Activated naive CD4-positive, alpha-beta T cell treated with anti-CD3 and anti-CD28 coated beads for 36 hours (primary cell): Measurements from ENCODE around the gene AK3. TPM values are rescaled to one million over a fixed set of nuclear protein-coding genes. Genes with fewer than 3 reads are reported as not detected.

Experiments
- CTCF ChIA-PET: fragments of 350-600 bp; sonication (Branson Sonifier 250); formaldehyde crosslinking; loops from one replicate; lab custom pipeline; 2021; ENCODE audit warnings: antibody characterized with exemption; lab: Charles Lee
- DNase-seq: peaks from one replicate; pipeline ENCODE4 v3.0.0-alpha.2; 2020
- H3K27ac Mint-ChIP-seq: one replicate; pipeline ENCODE4 v1.8.0; 2021; ENCODE audit warnings: mild to moderate bottlenecking, mixed read lengths
- H3K27me3 Mint-ChIP-seq: one replicate; pipeline ENCODE4 v1.8.0; 2021; ENCODE audit warnings: low read depth, mixed read lengths
- H3K36me3 Mint-ChIP-seq: one replicate; pipeline ENCODE4 v1.8.0; 2021; ENCODE audit warnings: low read depth, mixed read lengths
- H3K4me1 Mint-ChIP-seq: one replicate; pipeline ENCODE4 v1.8.0; 2021; ENCODE audit warnings: low read depth, mixed read lengths
- H3K4me3 Mint-ChIP-seq: one replicate; pipeline ENCODE4 v1.8.0; 2021; ENCODE audit warnings: mild to moderate bottlenecking, moderate library complexity, mixed read lengths
- H3K9me3 Mint-ChIP-seq: one replicate; pipeline ENCODE4 v1.8.0; 2021; ENCODE audit warnings: mixed read lengths
- intact Hi-C: fragments of 100-400 bp; cut with micrococcal nuclease; formaldehyde crosslinking; loops from one replicate; pipeline ENCODE4 v1.15.1; 2023
- total RNA-seq, 2 experiments: library from RNA; stranded (reverse); gene quantifications; one replicate each; pipeline ENCODE4 v1.2.3, GENCODE V29; 2021

The AK3 gene
- total RNA-seq, 2 experiments from 2014 or later: 50.2 to 50.9 TPM

DNA sequence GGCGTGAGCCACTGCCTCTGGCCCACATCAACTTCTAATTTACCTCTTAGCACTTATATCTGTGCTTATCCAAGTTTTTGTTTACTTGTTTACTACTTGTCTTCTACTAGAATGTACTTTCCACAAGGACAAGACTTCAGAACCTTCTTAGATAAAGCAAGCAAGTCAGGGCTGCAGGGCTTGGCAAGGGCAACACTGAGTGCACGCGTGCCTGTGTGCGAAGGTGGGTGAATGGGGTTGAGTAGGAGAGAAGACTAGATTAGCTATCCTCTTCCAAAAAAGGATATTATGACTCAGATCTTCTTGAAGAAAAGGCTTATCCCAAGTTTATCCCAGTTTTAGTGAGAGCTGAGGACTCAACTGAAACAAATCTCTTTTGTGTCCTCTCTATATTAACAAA is 19.3 kb downstream of the AK3 start:
- Mint-ChIP-seq H3K27ac (no peak overlapping the region), H3K9me3 (no peaks in the 10 kb centered on the region), H3K4me1 (peaks cover 12% of the 10 kb centered on the region), H3K4me3 (no peak overlapping the region), H3K36me3 (peaks cover 35% of the 10 kb centered on the region), H3K27me3 (no peaks in the 10 kb centered on the region)
- intact Hi-C loops: no loop called here
- CTCF ChIA-PET: no interaction called here
- DNase-seq: no peak

DNA sequence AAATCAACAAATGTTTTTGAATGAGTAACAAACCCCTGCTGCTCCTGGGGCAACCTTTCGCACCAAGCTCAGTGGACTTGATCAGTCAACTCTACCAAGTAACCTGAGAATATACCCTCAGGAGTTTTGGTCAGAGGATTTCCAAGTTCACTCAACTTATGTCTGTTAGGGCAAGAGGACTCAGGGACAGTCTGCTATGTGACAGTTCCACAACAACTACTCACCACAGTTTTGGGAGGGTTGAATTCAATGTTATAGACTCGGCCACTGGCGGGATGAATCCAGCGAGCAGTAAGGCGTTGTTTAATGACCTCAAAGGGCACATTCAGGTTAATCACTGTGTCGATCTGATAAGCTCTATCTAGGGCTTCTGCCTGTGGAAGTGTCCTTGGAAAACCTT is 22.1 kb downstream of the AK3 start:
- H3K27ac Mint-ChIP-seq: no peak overlapping the region
- CTCF ChIA-PET: interaction anchor here (1.1 kb wide), 1 partner anchor 13 kb away, joined by 3 read pairs; no protein-coding TSS in a partner anchor
- intact Hi-C loops: no loop called here

DNA sequence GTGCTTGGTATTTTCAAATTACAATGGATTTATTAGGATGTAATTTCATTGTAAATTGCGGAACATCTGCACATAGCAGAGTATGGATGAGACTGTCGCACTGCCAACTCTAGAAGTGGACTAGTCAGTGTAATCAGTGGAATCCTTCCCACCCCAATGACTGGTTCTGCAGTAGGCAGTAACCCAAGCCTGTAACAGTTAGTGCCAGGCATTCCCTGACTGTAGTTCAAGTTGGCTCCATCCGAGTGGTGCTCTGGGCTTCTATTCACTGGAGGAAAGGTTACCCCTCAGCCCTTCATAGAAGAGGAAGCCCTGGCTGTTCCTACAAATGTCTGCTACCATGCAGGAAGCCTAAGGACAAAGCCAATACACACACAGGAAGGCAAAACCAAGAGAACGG is 23.2 kb downstream of the AK3 start:
- Mint-ChIP-seq H3K9me3 (peaks cover 4% of the 10 kb centered on the region), H3K4me1 (no peaks in the 10 kb centered on the region), H3K27me3 (no peaks in the 10 kb centered on the region), H3K36me3 (peaks cover 35% of the 10 kb centered on the region), H3K4me3 (no peak overlapping the region), H3K27ac (no peak overlapping the region)
- CTCF ChIA-PET: no interaction called here
- DNase-seq: no peak
- intact Hi-C loops: no loop called here

More for the DNA sequence above, 22.1 kb downstream of the AK3 start:
- Mint-ChIP-seq H3K27me3 (no peaks in the 10 kb centered on the region), H3K36me3 (peaks cover 33% of the 10 kb centered on the region), H3K4me1 (no peaks in the 10 kb centered on the region), H3K4me3 (no peak overlapping the region), H3K9me3 (peaks cover 2% of the 10 kb centered on the region)
- no peak for DNase-seq

DNA sequence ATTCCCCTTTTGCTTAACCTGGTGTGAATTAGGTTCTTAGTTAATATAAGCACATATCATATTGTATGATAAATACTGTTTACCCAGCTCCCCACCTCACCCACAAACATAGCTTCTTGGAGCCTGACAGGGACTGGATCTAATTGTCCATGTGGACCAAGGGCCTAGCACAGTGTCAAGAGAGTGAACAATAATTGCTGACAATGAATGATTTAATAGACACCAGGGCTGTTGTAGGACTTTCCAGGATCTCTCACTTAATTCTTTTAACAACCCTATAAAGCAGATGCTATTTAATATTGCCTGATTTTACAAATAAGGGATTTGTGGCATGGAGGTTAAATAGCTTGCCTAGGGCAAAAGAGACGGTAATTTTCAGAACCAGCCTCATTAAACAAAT is 24.8 kb downstream of the AK3 start:
- Mint-ChIP-seq H3K27ac (no peak overlapping the region), H3K36me3 (peaks cover 34% of the 10 kb centered on the region), H3K27me3 (no peaks in the 10 kb centered on the region), H3K9me3 (peaks cover 4% of the 10 kb centered on the region), H3K4me3 (no peak overlapping the region), H3K4me1 (no peaks in the 10 kb centered on the region)
- intact Hi-C loops: no loop called here
- DNase-seq: no peak
- CTCF ChIA-PET: no interaction called here

DNA sequence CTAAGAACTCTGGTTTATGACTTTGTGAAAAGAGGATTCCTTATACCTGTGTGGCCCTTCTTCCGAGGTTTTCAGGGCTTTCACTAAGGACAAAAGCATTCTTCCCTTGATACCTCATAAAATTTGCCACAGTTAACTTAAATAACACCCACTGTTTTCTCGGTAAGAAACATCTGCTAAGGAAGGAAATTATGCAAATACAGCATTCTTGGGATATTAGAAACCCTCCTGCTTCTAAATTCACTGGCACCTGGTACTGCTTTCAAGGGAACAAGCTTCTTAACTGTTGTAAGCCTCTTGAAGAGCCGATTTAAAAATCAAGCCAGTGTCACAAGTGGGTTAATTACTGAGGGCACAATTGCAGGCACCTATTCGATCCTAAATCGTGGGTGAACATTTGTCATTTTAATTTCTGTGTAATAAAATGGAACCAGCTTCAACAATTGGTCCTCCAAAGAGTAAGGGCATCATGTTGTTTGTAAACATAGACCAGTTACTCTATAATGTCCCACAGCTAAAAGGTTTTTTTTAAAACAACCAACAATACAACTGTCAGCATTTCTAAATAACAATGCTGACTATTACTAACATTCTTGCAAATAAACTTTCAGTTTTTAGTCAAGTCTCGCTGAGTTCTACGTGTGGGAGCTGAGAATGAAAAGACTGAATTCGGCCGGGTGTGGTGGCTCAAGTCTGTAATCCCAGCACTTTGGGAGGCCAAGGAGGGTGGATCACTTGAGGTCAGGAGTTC is 26.6 kb downstream of the AK3 start:
- H3K36me3 Mint-ChIP-seq: peaks cover 36% of the 10 kb centered on the region
- no peak overlapping the region for H3K4me3 Mint-ChIP-seq
- CTCF ChIA-PET: no interaction called here
- no peak overlapping the region for H3K27ac Mint-ChIP-seq
- intact Hi-C loops: no loop called here
- H3K27me3 Mint-ChIP-seq: no peaks in the 10 kb centered on the region
- peaks cover 4% of the 10 kb centered on the region for H3K9me3 Mint-ChIP-seq
- peaks cover 2% of the 10 kb centered on the region for H3K4me1 Mint-ChIP-seq
- DNase-seq: no peak

DNA sequence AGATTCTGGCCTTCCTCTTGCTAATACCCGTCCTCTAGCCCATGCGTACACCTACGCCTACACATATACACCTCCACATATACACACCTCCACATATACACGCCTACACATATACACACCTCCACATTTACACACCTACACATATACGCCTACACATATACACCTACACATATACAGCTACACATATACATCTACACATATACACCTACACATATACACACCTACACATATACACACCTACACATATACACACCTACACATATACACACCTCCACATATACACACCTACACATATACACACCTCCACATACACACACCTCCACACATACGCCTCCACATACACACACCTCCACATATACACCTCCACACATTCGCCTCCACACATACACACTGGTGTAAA is 27.2 kb downstream of the AK3 start:
- Mint-ChIP-seq H3K27me3 (no peaks in the 10 kb centered on the region), H3K4me3 (no peak overlapping the region), H3K9me3 (peaks cover 4% of the 10 kb centered on the region), H3K4me1 (peaks cover 7% of the 10 kb centered on the region), H3K36me3 (peaks cover 39% of the 10 kb centered on the region), H3K27ac (no peak overlapping the region)
- intact Hi-C loops: no loop called here
- CTCF ChIA-PET: interaction anchor here (0.6 to 1.0 kb wide), 2 partner anchors 15 to 61 kb away, joined by 3 to 4 read pairs; no protein-coding TSS in a partner anchor
- no peak for DNase-seq

DNA sequence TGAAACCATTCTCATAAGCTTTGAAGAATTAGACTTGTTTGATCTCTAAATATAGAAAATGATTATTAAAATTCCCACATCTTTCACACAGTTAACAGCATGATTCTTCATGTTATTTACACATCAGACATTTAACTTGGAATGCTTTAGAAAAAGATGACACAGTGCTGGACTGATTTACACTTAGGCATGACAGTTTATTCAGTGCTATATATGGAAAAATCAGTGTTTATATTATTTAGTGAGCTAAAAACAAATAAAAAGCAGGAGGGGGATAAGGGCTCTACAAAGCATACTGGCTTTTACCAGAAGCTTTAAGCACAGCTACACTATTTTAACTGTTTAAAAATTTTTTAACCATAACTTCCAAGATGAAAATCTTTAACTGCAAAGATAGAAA is 31.6 kb downstream of the AK3 start:
- intact Hi-C loops: no loop called here
- CTCF ChIA-PET: interaction anchor here (0.9 kb wide), 1 partner anchor 69 kb away, joined by 3 read pairs; no protein-coding TSS in a partner anchor
- Mint-ChIP-seq H3K27ac (no peak overlapping the region), H3K9me3 (peaks cover 4% of the 10 kb centered on the region), H3K4me3 (no peak overlapping the region), H3K36me3 (peaks cover 35% of the 10 kb centered on the region), H3K27me3 (no peaks in the 10 kb centered on the region), H3K4me1 (peaks cover 18% of the 10 kb centered on the region)
- no peak for DNase-seq

DNA sequence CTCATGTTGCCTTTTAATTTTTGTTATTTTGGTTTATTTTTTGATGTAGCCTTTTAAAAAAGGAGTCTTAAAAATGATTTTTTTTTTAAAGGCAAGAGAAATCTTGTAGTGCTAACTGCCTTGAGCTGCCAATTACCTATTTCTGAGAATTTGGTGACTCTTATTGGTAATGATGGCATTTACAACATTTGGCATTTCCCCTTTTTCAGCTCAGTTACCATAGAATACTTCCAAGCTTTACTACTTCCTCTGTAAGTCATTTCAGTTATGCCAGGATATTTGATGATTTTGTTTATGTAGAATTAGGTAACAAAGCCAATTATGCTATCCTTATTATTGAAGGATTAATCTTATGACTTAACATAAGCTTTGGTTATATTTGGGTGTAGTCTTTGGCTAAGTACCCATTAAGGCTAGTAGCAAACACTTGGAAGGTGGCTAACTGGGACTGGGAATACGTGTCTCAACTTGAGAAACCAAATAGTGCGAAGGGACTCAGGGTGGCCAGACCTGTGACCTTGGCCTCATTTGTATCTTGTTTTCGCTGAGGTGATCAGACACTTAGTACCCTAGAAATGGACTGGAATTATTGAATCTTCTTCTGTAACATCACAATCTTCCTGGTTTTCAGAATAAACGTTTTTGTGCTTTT is 33.9 kb downstream of the AK3 start:
- H3K4me3 Mint-ChIP-seq: no peak overlapping the region
- CTCF ChIA-PET: interaction anchor here (0.7 to 0.8 kb wide), 2 partner anchors 33 to 881 kb away, joined by 3 read pairs; no protein-coding TSS in a partner anchor
- no peak for DNase-seq
- intact Hi-C loops: no loop called here
- no peaks in the 10 kb centered on the region for H3K27me3 Mint-ChIP-seq
- H3K9me3 Mint-ChIP-seq: no peaks in the 10 kb centered on the region
- H3K27ac Mint-ChIP-seq: no peak overlapping the region
- peaks cover 35% of the 10 kb centered on the region for H3K36me3 Mint-ChIP-seq
- H3K4me1 Mint-ChIP-seq: peaks cover 25% of the 10 kb centered on the region

DNA sequence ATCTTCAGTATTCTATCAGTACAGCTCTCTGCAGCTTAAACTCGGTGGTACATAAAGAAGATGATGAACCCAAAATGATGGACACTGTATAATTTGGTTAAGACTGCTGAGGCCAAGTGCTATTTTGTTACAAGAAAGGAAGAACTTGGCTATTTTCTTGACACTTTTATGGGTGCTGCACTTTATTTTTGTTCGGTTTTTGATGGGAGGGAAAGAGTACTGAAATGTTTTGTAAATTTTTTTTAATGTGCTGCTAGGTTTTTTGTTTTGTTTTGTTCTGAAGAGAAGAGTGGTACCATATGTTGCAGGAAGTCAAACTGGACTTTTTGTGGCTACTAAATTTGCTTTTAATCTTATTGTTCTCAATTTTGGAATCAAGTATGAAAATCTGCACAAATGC is 35.0 kb downstream of the AK3 start:
- no peak for DNase-seq
- CTCF ChIA-PET: interaction anchor here (0.6 kb wide), 1 partner anchor 190 kb away, joined by 3 read pairs; no protein-coding TSS in a partner anchor
- no peak overlapping the region for H3K4me3 Mint-ChIP-seq
- peaks cover 34% of the 10 kb centered on the region for H3K4me1 Mint-ChIP-seq
- H3K9me3 Mint-ChIP-seq: no peaks in the 10 kb centered on the region
- H3K36me3 Mint-ChIP-seq: peaks cover 37% of the 10 kb centered on the region
- intact Hi-C loops: no loop called here
- no peak overlapping the region for H3K27ac Mint-ChIP-seq
- no peaks in the 10 kb centered on the region for H3K27me3 Mint-ChIP-seq

DNA sequence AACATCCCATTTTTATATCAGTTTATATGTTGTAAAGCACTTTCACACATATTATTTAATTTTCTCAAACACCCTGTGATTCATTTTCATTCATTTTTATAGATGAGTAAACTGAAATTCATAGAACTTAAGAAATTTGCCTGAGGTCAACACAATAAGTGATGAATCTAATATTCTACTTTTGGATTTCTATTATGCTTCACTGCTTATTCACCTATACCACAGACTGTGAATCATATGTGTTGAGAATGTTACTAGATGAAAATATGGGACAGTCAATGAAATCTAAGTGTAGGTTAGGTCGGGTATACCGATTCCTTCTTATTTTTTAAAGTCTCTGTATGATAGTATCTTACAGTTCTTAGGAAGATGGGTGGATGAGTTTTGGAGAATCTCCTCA is 36.9 kb downstream of the AK3 start:
- no peak overlapping the region for H3K27ac Mint-ChIP-seq
- CTCF ChIA-PET: interaction anchor here (0.9 kb wide), 1 partner anchor 9 kb away, joined by 3 read pairs; no protein-coding TSS in a partner anchor

DNA sequence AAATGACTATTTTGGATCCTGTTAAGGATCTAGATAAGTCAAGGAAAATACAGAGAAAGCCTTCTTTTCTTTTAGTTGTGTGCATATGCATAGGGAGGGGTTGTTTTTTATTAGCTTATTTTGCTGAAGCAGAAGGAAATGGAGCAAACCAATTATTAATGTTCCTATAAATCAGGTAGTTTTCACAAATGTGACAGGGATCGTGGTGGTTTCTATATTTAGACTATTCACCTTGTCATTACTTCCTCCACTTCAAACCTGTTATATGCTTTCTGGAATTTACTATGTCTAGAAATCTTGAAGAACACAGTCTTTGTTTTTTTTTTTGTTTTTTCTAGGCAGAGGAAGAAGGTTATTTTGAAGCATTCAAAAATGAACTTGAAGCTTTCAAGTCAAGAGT is 39.5 kb downstream of the AK3 start:
- CTCF ChIA-PET: interaction anchor here (0.6 to 1.0 kb wide), 5 partner anchors 9 to 447 kb away, joined by 3 read pairs; partner anchors contain the start of gene CDC37L1
- no peaks in the 10 kb centered on the region for H3K9me3 Mint-ChIP-seq
- H3K4me3 Mint-ChIP-seq: no peak overlapping the region
- H3K4me1 Mint-ChIP-seq: peaks cover 20% of the 10 kb centered on the region
- peaks cover 32% of the 10 kb centered on the region for H3K36me3 Mint-ChIP-seq
- H3K27me3 Mint-ChIP-seq: no peaks in the 10 kb centered on the region
- DNase-seq: no peak
- H3K27ac Mint-ChIP-seq: no peak overlapping the region
- intact Hi-C loops: no loop called here

More for the DNA sequence above, 36.9 kb downstream of the AK3 start:
- Mint-ChIP-seq H3K27me3 (no peaks in the 10 kb centered on the region), H3K4me1 (peaks cover 30% of the 10 kb centered on the region), H3K9me3 (no peaks in the 10 kb centered on the region), H3K4me3 (no peak overlapping the region), H3K36me3 (peaks cover 33% of the 10 kb centered on the region)
- intact Hi-C loops: loop anchor here (2.0 kb wide), 1 partner anchor 37 kb away; the partner anchor contains the start of gene AK3
- DNase-seq: no peak

DNA sequence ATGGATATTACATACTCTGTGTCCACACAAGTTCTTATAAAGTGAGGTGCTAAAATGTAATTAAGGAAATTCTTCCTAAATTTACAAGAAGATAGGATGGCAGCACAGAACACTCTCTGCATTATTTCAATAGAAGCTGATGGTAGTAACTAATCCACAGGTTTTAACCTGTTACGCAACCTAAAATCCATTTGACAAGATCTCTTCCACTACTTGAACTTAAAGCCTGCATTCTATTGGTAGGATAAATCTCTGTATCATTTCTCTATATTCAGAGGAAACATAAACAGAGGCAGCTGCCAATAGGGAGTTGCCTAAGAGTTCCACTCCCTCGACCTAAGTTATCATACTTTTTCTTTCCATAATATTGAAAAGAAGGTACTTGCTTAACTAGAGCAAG is 40.1 kb downstream of the AK3 start:
- Mint-ChIP-seq H3K4me3 (no peak overlapping the region), H3K36me3 (peaks cover 29% of the 10 kb centered on the region), H3K27ac (no peak overlapping the region), H3K27me3 (no peaks in the 10 kb centered on the region), H3K9me3 (no peaks in the 10 kb centered on the region), H3K4me1 (peaks cover 24% of the 10 kb centered on the region)
- DNase-seq: no peak
- intact Hi-C loops: no loop called here
- CTCF ChIA-PET: interaction anchor here (0.6 to 0.7 kb wide), 2 partner anchors 9 to 45 kb away, joined by 3 read pairs; no protein-coding TSS in a partner anchor
